ENCODE data around the gene ARHGEF37. TPM values are rescaled to one million over a fixed set of nuclear protein-coding genes. Genes with fewer than 3 reads are reported as not detected.

The ARHGEF37 gene
- total and polyA plus RNA-seq, 2 of the 8 experiments (the other 6 are each of a cell fraction or from before 2014, with no cell fraction given) = 0.21 to 0.48 TPM

GRCh38 chr5:149681922-149682321 lies 100.6 kb downstream of the ARHGEF37 start:
- H3K36me3 ChIP-seq (ENCODE audit: control insufficient read depth in 2 of 4, insufficient read depth in 4 of 4, low read length in 3 of 4) = no peaks in the 10 kb centered on the region
- TF ChIP-seq RBBP5 (IDR thresholded peaks at IDR 0.05; ENCODE audit: borderline replicate concordance, low read depth, low read length) (no peak), HDAC2 (IDR thresholded peaks at IDR 0.05; ENCODE audit: borderline replicate concordance in 1 of 2, low read depth in 2 of 2, low read length in 2 of 2) (no peak), SIRT6 (IDR thresholded peaks at IDR 0.05; ENCODE audit: low read length) (no peak), BCL11A (IDR thresholded peaks at IDR 0.05; ENCODE audit: low read depth in 2 of 2, low read length in 2 of 2) (no peak), EZH2 (IDR thresholded peaks at IDR 0.05; ENCODE audit: low read depth, low read length, severe bottlenecking) (no peak)

More at GRCh38 chr5:149681922-149682321, 100.6 kb downstream of the ARHGEF37 start:
- no peaks in the 10 kb centered on the region for H3K27me3 ChIP-seq (replicated peaks in 1 of 4; ENCODE audit: control insufficient read depth in 3 of 4, extremely low read depth in 1 of 4, insufficient read depth in 3 of 4, low read length in 3 of 4)
- no peak overlapping the region for H2AK5ac ChIP-seq (ENCODE audit: low read depth, low read length)
- no peak overlapping the region for H2BK5ac ChIP-seq (ENCODE audit: low read depth, low read length)
- H2BK12ac ChIP-seq (ENCODE audit: low read depth, low read length) = no peak overlapping the region
- POLR2A ChIA-PET (ENCODE audit: partially characterized antibody) = no interaction called here
- H3K4me1 ChIP-seq (replicated peaks in 1 of 4; ENCODE audit: control insufficient read depth in 3 of 4, insufficient read depth in 4 of 4, low read length in 3 of 4) = no peaks in the 10 kb centered on the region; a peak in 1 of 7 replicates
- 91% methylated on average over 2 of the region's 2 CpGs; no CpG with 5 or more reads in 1 of the 2 experiments for WGBS, 2 experiments (ENCODE audit: extremely low coverage in 1 of 2, insufficient coverage in 1 of 2, insufficient read length in 1 of 2, insufficient replicate concordance in 2 of 2, low coverage in 1 of 2, low lambda C conversion rate in 2 of 2, missing lambda C conversion rate in 1 of 2)
- no peak overlapping the region for H2BK20ac ChIP-seq (ENCODE audit: low read length)
- no peak overlapping the region for H2AFZ ChIP-seq (ENCODE audit: low read length)
- H3K79me2 ChIP-seq (ENCODE audit: control insufficient read depth in 1 of 2, insufficient read depth in 2 of 2, low read length in 2 of 2) = no peaks in the 10 kb centered on the region
- H3K79me1 ChIP-seq (ENCODE audit: low read depth, low read length) = no peaks in the 10 kb centered on the region
- no peaks in the 10 kb centered on the region for H3K9me3 ChIP-seq (ENCODE audit: insufficient read depth in 2 of 2, low read depth in 1 of 2, low read length in 1 of 2)
- no peak overlapping the region for H3K23ac ChIP-seq (ENCODE audit: insufficient read length)
- no peak overlapping the region for H3K27ac ChIP-seq (ENCODE audit: low read depth, low read length)
- DNase-seq (ENCODE audit: low read depth in 1 of 2, low spot score in 2 of 2) (no peak), FAIRE-seq (no peak)
- H3K14ac ChIP-seq (ENCODE audit: insufficient read length) = no peak overlapping the region
- no peak overlapping the region for H4K5ac ChIP-seq (ENCODE audit: insufficient read length, low read depth, low read length)
- no peak overlapping the region for H2BK15ac ChIP-seq (ENCODE audit: low read length)
- no peaks in the 10 kb centered on the region for H4K20me1 ChIP-seq (replicated peaks in 1 of 2; ENCODE audit: control insufficient read depth in 1 of 2, insufficient read depth in 2 of 2, low read length in 2 of 2)
- H3K4ac ChIP-seq (replicated peaks; ENCODE audit: insufficient read length, low read depth, low read length) = no peak overlapping the region
- no peak overlapping the region for H3K4me2 ChIP-seq (ENCODE audit: insufficient read depth in 1 of 2, low read depth in 2 of 2, low read length in 2 of 2)
- H2BK120ac ChIP-seq (replicated peaks; ENCODE audit: low read depth, low read length) = no peak overlapping the region
- no peak overlapping the region for H3K18ac ChIP-seq (ENCODE audit: extremely low read depth, low read length)
- no peaks in the 10 kb centered on the region; the same call in 1 of the 2 replicates for H3K23me2 ChIP-seq (ENCODE audit: low read depth, low read length)
- H3K9ac ChIP-seq (replicated peaks in 1 of 4; ENCODE audit: extremely low read depth in 1 of 4, low read depth in 3 of 4, low read length in 3 of 4) = no peak overlapping the region
- CTCF ChIA-PET (ENCODE audit: partially characterized antibody) = interaction anchor here (0.6 to 1.3 kb wide), 3 partner anchors 94 to 791 kb away, joined by 3 read pairs; no protein-coding TSS in a partner anchor
- no peak overlapping the region for H3K4me3 ChIP-seq (ENCODE audit: extremely low read depth in 1 of 4, insufficient read depth in 2 of 4, low read depth in 3 of 4, low read length in 4 of 4)
- H3K56ac ChIP-seq (replicated peaks; ENCODE audit: insufficient read length, low read depth, low read length) = no peak overlapping the region
- H4K91ac ChIP-seq (replicated peaks; ENCODE audit: insufficient read length, low read length) = no peak overlapping the region
- H4K8ac ChIP-seq (ENCODE audit: extremely low read depth, insufficient read depth, low read length) = no peak overlapping the region
